Right lung (tissue), 10 donors: ENCODE results near the gene PSMD9. TPM values are rescaled to one million over a fixed set of nuclear protein-coding genes. Genes with fewer than 3 reads are reported as not detected.
"Not testable (repeated sequence)": the region's sequence is repeated elsewhere in the genome, so short reads cannot be mapped to it uniquely, and the experiment has no call there.

Experiments
- DNase-seq, 2 donors: peaks; one replicate each; pipeline ENCODE4 v3.0.0-alpha.2; 2013
- long read RNA-seq, 8 donors: transcript quantifications; one replicate each; lab custom pipeline, GENCODE V29; 2026
- polyA plus RNA-seq, 5 donors: library from polyadenylated mRNA; unstranded; fragments of 120-200 nt; gene quantifications; one replicate each; pipeline versions ENCODE4 v1.2.1 to v1.2.3, GENCODE V29; 2013; ENCODE audit warnings: inconsistent platforms in 1 of 5, low replicate concordance in 1 of 5; ENCODE audit not compliant: insufficient read length in 5 of 5, insufficient read depth in 1 of 5

PSMD9 gene
- 10 to 100 TPM; 37.3 to 56.4 (median 45.9) TPM for polyA plus RNA-seq
- long read RNA-seq, donor 1, transcript PSMD9-202 (2 exons, 2,087 nt): minor isoform, 6 of 81 reads
- long read RNA-seq, donor 1, transcript PSMD9-207 (6 exons, 2,784 nt): major isoform, 31 of 81 reads
- long read RNA-seq, donor 1, partial matches to known transcripts: 37 of 81 reads
- long read RNA-seq, donor 1, other reads (novel, unspliced or antisense): 0 of 81 reads
- long read RNA-seq, donor 2, transcript PSMD9-207 (6 exons, 2,784 nt): major isoform, 35 of 61 reads
- long read RNA-seq, donor 2, partial matches to known transcripts: 20 of 61 reads
- long read RNA-seq, donor 2, other reads (novel, unspliced or antisense): 0 of 61 reads
- long read RNA-seq, donor 3, transcript PSMD9-202 (2 exons, 2,087 nt): minor isoform, 7 of 81 reads
- long read RNA-seq, donor 3, transcript PSMD9-207 (6 exons, 2,784 nt): major isoform, 29 of 81 reads
- long read RNA-seq, donor 3, partial matches to known transcripts: 31 of 81 reads
- long read RNA-seq, donor 3, other reads (novel, unspliced or antisense): 0 of 81 reads
- long read RNA-seq, donor 4, transcript PSMD9-207 (6 exons, 2,784 nt): major isoform, 6 of 34 reads
- long read RNA-seq, donor 4, partial matches to known transcripts: 15 of 34 reads
- long read RNA-seq, donor 4, other reads (novel, unspliced or antisense): 0 of 34 reads
- long read RNA-seq, donor 5, transcript PSMD9-207 (6 exons, 2,784 nt): major isoform, 36 of 92 reads
- long read RNA-seq, donor 5, transcript PSMD9-202 (2 exons, 2,087 nt): minor isoform, 7 of 92 reads
- long read RNA-seq, donor 5, partial matches to known transcripts: 39 of 92 reads
- long read RNA-seq, donor 5, other reads (novel, unspliced or antisense): 0 of 92 reads
- long read RNA-seq, donor 6, transcript PSMD9-207 (6 exons, 2,784 nt): major isoform, 37 of 75 reads
- long read RNA-seq, donor 6, partial matches to known transcripts: 31 of 75 reads
- long read RNA-seq, donor 6, other reads (novel, unspliced or antisense): 0 of 75 reads
- long read RNA-seq, donor 7, transcript PSMD9-207 (6 exons, 2,784 nt): major isoform, 32 of 46 reads
- long read RNA-seq, donor 7, partial matches to known transcripts: 5 of 46 reads
- long read RNA-seq, donor 7, other reads (novel, unspliced or antisense): 0 of 46 reads
- long read RNA-seq, donor 8, transcript PSMD9-207 (6 exons, 2,784 nt): major isoform, 9 of 24 reads
- long read RNA-seq, donor 8, partial matches to known transcripts: 11 of 24 reads
- long read RNA-seq, donor 8, other reads (novel, unspliced or antisense): 0 of 24 reads

- DNase-seq: peak; percentile 95 to 96
Observed at GRCh38 chr12:121888478-121889273, at the start of gene PSMD9. TSS of gene PSMD9 (plus strand) at chr12:121888790. CDS start at chr12:121888857, 67 bp downstream.

GRCh38 chr12:121839106-121839992, 49.2 kb upstream of the PSMD9 start:
- peak; percentile 93 to 94 for DNase-seq

GRCh38 chr12:121839993-121840761, 48.4 kb upstream of the PSMD9 start:
- no peak for DNase-seq

GRCh38 chr12:121843236-121843982, 45.2 kb upstream of the PSMD9 start:
- no peak for DNase-seq

- no peak for DNase-seq
Observed at GRCh38 chr12:121845701-121846100, 42.9 kb upstream of the PSMD9 start.

- no peak for DNase-seq
Observed at GRCh38 chr12:121849211-121849610, 39.4 kb upstream of the PSMD9 start.

- no peak for DNase-seq
Observed at GRCh38 chr12:121849665-121850064, 38.9 kb upstream of the PSMD9 start.

- not testable (repeated sequence) for DNase-seq
Observed at GRCh38 chr12:121852392-121852791, 36.2 kb upstream of the PSMD9 start.

GRCh38 chr12:121857322-121858246, 31.0 kb upstream of the PSMD9 start:
- DNase-seq: no peak

GRCh38 chr12:121858318-121858661, 30.3 kb upstream of the PSMD9 start:
- DNase-seq: no peak

- DNase-seq: no peak
Observed at GRCh38 chr12:121858662-121859572, 29.7 kb upstream of the PSMD9 start, which contains the start of gene HPD. TSS of gene HPD (minus strand) at chr12:121858859. CDS start at chr12:121858823, 36 bp downstream.

- no peak for DNase-seq
Observed at GRCh38 chr12:121860257-121860656, 28.3 kb upstream of the PSMD9 start.

- DNase-seq: not testable (repeated sequence)
Observed at GRCh38 chr12:121860699-121861098, 27.9 kb upstream of the PSMD9 start.

- DNase-seq: no peak
Observed at GRCh38 chr12:121861636-121862254, 26.8 kb upstream of the PSMD9 start.

- DNase-seq: no peak
Observed at GRCh38 chr12:121866331-121866730, 22.3 kb upstream of the PSMD9 start.
